Esophagus squamous epithelium (tissue), 5 donors: ENCODE data around the gene WDR91. TPM values are rescaled to one million over a fixed set of nuclear protein-coding genes. Genes with fewer than 3 reads are reported as not detected.

Experiments used
- DNase-seq: peaks from one replicate; lab custom pipeline; 2025; lab: John Stamatoyannopoulos, UW
- H3K27ac ChIP-seq, 4 donors: fragments of 200-600 bp; sonication (generic); one replicate each; pipeline ENCODE4 v1.5.1; 2016 to 2019; ENCODE audit warnings: mild to moderate bottlenecking in 1 of 4
- H3K27me3 ChIP-seq, 4 donors: fragments of 200-600 bp; sonication (generic); 1 replicate in 3 of 4; 2 replicates in 1 of 4; pipeline versions ENCODE4 v1.5.1 to v1.6.0; 2017 to 2021; ENCODE audit warnings: antibody characterized with exemption in 1 of 4
- H3K36me3 ChIP-seq, 3 donors: fragments of 200-600 bp; sonication (generic); one replicate each; pipeline ENCODE4 v1.5.1; 2016 to 2019
- H3K4me1 ChIP-seq, 3 donors: fragments of 200-600 bp; sonication (generic); one replicate each; pipeline ENCODE4 v1.5.1; 2017 to 2019
- H3K4me3 ChIP-seq, 4 donors: fragments of 200-600 bp; sonication (generic); 1 replicate in 3 of 4; 2 replicates in 1 of 4; pipeline ENCODE4 v1.5.1; 2016 to 2019; ENCODE audit warnings: mild to moderate bottlenecking in 2 of 4, moderate library complexity in 1 of 4
- H3K9me3 ChIP-seq, 3 donors: fragments of 200-600 bp; sonication (generic); one replicate each; pipeline ENCODE4 v1.5.1; 2016 to 2019
- CTCF ChIP-seq, 6 experiments: fragments of 450-650 bp in 4 of 6; fragments of 200-600 bp in 2 of 6; sonication (generic) in 2 of 6; IDR thresholded peaks; one replicate each; pipeline ENCODE4 v1.5.1; 2016 to 2019; ENCODE audit warnings: antibody characterized with exemption in 6 of 6, mild to moderate bottlenecking in 4 of 6, moderate library complexity in 4 of 6
- POLR2A ChIP-seq, 4 donors: fragments of 450-650 bp; IDR thresholded peaks; one replicate each; pipeline ENCODE4 v1.6.1; 2017; ENCODE audit warnings: antibody characterized with exemption in 4 of 4, mild to moderate bottlenecking in 4 of 4, moderate library complexity in 3 of 4
- WGBS, 2 donors: methylation state at CpG; one replicate each; pipeline ENCODE4 v1.1.5; 2018; 5-methylcytosine and 5-hydroxymethylcytosine counted together
- intact Hi-C: fragments of 100-400 bp; cut with DNase I; formaldehyde crosslinking; loops from one replicate; pipeline ENCODE4 v1.15.0; 2022
- total RNA-seq, 4 donors: library from RNA; depleted of rRNA; stranded (reverse); fragments of >200 nt; gene quantifications; one replicate each; pipeline ENCODE4 v1.1.0, GENCODE V29; 2016
- donor health status: DM: yes; HTN: yes; CAD: no.

WDR91 gene
- total RNA-seq, 4 donors from 2014 or later, result 19.6 to 29.0 (median 24.3) TPM

GRCh38 chr7:135192914-135193536 is 18.3 kb downstream of the WDR91 start:
- intact Hi-C loops, result no loop called here
- 44 to 55% methylated on average over 6 to 7 of the region's 11 CpGs for WGBS, 2 donors
- Histone ChIP-seq H3K36me3 (peaks cover 32 to 100% (median 43%) of the 10 kb centered on the region in 3 donors), H3K27me3 (no peaks in the 10 kb centered on the region), H3K4me1 (peaks cover 3 to 64% (median 28%) of the 10 kb centered on the region in 3 donors), H3K4me3 (no peak overlapping the region), H3K9me3 (no peaks in the 10 kb centered on the region), H3K27ac (peak overlapping the region; percentile 40 to 63 (median 50))
- no peak for TF ChIP-seq CTCF (IDR thresholded peaks at IDR 0.05)
- no peak for TF ChIP-seq POLR2A (IDR thresholded peaks at IDR 0.05)
- no peak for DNase-seq

GRCh38 chr7:135190703-135191102 is 20.6 kb downstream of the WDR91 start:
- Histone ChIP-seq H3K4me1 (peaks cover 3 to 64% (median 28%) of the 10 kb centered on the region in 3 donors), H3K36me3 (peaks cover 22 to 100% (median 41%) of the 10 kb centered on the region in 3 donors), H3K4me3 (no peak overlapping the region), H3K9me3 (no peaks in the 10 kb centered on the region), H3K27ac (peak overlapping the region in 3 of 4 donors; percentile 28 to 65 (median 61)), H3K27me3 (no peaks in the 10 kb centered on the region)
- no peak for TF ChIP-seq POLR2A (IDR thresholded peaks at IDR 0.05)
- TF ChIP-seq CTCF (IDR thresholded peaks at IDR 0.05), result no peak
- intact Hi-C loops, result no loop called here
- DNase-seq, result no peak

- no peaks in the 10 kb centered on the region for H3K27me3 ChIP-seq
- no peaks in the 10 kb centered on the region for H3K9me3 ChIP-seq
- H3K4me3 ChIP-seq, result no peak overlapping the region
- no peak for DNase-seq
- peaks cover 21 to 100% (median 48%) of the 10 kb centered on the region in 3 donors for H3K36me3 ChIP-seq
- H3K27ac ChIP-seq, result peak overlapping the region in 2 of 4 donors; percentile 61 to 65
- WGBS, 2 donors, result 37 to 67% methylated on average over 4 of the region's 4 CpGs
- intact Hi-C loops, result no loop called here
- TF ChIP-seq POLR2A (IDR thresholded peaks at IDR 0.05) (no peak), CTCF (IDR thresholded peaks at IDR 0.05) (no peak)
- peaks cover 3 to 60% (median 28%) of the 10 kb centered on the region in 3 donors for H3K4me1 ChIP-seq
These were observed 21.4 kb downstream of the WDR91 start for GRCh38 chr7:135189961-135190360.

GRCh38 chr7:135189221-135189662 is 22.1 kb downstream of the WDR91 start:
- no peak for TF ChIP-seq POLR2A (IDR thresholded peaks at IDR 0.05)
- no peak for TF ChIP-seq CTCF (IDR thresholded peaks at IDR 0.05)
- intact Hi-C loops, result no loop called here
- Histone ChIP-seq H3K9me3 (no peaks in the 10 kb centered on the region), H3K4me3 (no peak overlapping the region), H3K36me3 (peaks cover 27 to 100% (median 49%) of the 10 kb centered on the region in 3 donors), H3K27me3 (no peaks in the 10 kb centered on the region), H3K27ac (peak overlapping the region in 2 of 4 donors; percentile 8 to 65), H3K4me1 (peaks cover 3 to 53% (median 25%) of the 10 kb centered on the region in 3 donors)
- no peak for DNase-seq
- 62 to 78% methylated on average over 6 of the region's 6 CpGs for WGBS, 2 donors

GRCh38 chr7:135188298-135188984 is 22.9 kb downstream of the WDR91 start:
- no peak for DNase-seq
- Histone ChIP-seq H3K9me3 (no peaks in the 10 kb centered on the region), H3K27ac (peak overlapping the region in 1 of 4 donors; percentile 8), H3K4me1 (peaks cover 3 to 45% (median 18%) of the 10 kb centered on the region in 3 donors), H3K4me3 (no peak overlapping the region), H3K27me3 (no peaks in the 10 kb centered on the region), H3K36me3 (peaks cover 30 to 100% (median 52%) of the 10 kb centered on the region in 3 donors)
- intact Hi-C loops, result no loop called here
- TF ChIP-seq POLR2A (IDR thresholded peaks at IDR 0.05), result no peak
- no peak for TF ChIP-seq CTCF (IDR thresholded peaks at IDR 0.05)
- 83 to 86% methylated on average over 6 to 11 of the region's 12 CpGs for WGBS, 2 donors
